ENCODE results near the gene NAT9. TPM values are rescaled to one million over a fixed set of nuclear protein-coding genes. Genes with fewer than 3 reads are reported as not detected.

NAT9 gene
- total RNA-seq, 5 donors from 2014 or later (not counting 1 experiment from before 2014, with no cell fraction given) = 37.2 to 74.4 (median 71.9) TPM

DNA sequence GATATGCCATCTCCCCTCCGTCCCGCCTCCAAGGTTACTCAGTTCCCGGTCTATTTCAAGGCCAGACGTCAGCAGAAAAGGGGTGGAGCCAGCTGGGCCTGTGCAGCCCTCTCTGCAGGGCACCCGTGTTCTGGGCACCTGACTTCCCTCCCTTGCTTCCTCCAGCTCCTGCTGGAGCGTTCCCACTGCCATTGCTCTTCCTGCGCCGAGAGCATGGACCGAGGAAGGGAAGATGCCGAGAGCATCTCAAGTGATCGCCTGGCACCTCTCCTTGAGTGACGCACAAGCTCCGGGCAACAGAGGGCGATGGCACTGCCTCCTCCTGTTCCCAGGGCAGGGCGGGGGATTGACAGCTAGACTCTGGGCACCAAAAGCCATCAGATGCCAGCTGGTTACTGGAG is 29.4 kb upstream of the NAT9 start:
- DNase-seq (no peak), ATAC-seq (replicated peaks in 1 of 4) (no peak)
- no peak overlapping the region for H3K27ac ChIP-seq (ENCODE audit: low read length)
- H3K4me3 ChIP-seq (ENCODE audit: control insufficient read depth in 1 of 2, extremely low read depth in 1 of 2, low read length in 1 of 2) = no peak overlapping the region
- Mint-ChIP-seq H3K27me3 (no peaks in the 10 kb centered on the region), H3K27ac (no peak overlapping the region), H3K36me3 (peaks cover 37% of the 10 kb centered on the region), H3K9me3 (no peaks in the 10 kb centered on the region), H3K4me1 (peaks cover 0 to 9% (median 0%) of the 10 kb centered on the region in 3 donors), H3K4me3 (no peak overlapping the region)
- ChIA-PET POLR2A (no interaction called here), CTCF (no interaction called here)
- WGBS (ENCODE audit: insufficient coverage) = 97% methylated on average over 14 of the region's 15 CpGs
- H3K36me3 ChIP-seq (ENCODE audit: control insufficient read depth in 2 of 2, extremely low read depth in 1 of 2, insufficient read depth in 1 of 2, low read length in 1 of 2) = peaks cover 21 to 58% of the 10 kb centered on the region in 2 donors
- no peaks in the 10 kb centered on the region for H3K27me3 ChIP-seq (replicated peaks in 1 of 2; ENCODE audit: control insufficient read depth in 2 of 2, extremely low read depth in 1 of 2, insufficient read depth in 2 of 2, low read length in 1 of 2)
- no peaks in the 10 kb centered on the region for H3K4me1 ChIP-seq (ENCODE audit: control insufficient read depth in 1 of 2, extremely low read depth in 1 of 2, insufficient read depth in 2 of 2, low read length in 2 of 2)
- no peaks in the 10 kb centered on the region for H3K9me3 ChIP-seq

DNA sequence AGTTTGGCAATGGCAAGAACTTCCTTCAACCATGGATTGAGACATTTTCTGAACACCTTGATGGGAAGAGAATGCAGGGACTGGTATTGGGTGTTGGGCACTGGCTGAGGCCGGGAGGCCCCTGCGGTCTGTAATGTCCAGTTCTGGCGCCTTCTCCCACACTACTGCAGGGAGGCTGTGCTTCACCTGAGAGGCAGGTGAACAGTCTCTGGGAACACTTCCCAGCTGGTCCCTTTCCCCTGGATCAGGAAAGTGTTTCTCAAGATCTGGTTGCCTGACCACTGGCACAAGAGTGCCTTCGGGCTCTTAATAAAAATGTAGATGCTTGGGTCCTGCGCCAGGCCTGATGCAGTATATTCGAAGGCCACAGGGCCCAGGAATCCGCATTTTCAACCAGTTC is 28.5 kb upstream of the NAT9 start:
- CTCF ChIA-PET = no interaction called here
- DNase-seq (no peak), ATAC-seq (replicated peaks in 1 of 4) (no peak)
- peaks cover 27 to 58% of the 10 kb centered on the region in 2 donors for H3K36me3 ChIP-seq (ENCODE audit: control insufficient read depth in 2 of 2, extremely low read depth in 1 of 2, insufficient read depth in 1 of 2, low read length in 1 of 2)
- Mint-ChIP-seq H3K4me3 (no peak overlapping the region), H3K9me3 (no peaks in the 10 kb centered on the region), H3K4me1 (peaks cover 0 to 5% (median 0%) of the 10 kb centered on the region in 3 donors), H3K27me3 (no peaks in the 10 kb centered on the region), H3K27ac (no peak overlapping the region), H3K36me3 (peaks cover 41% of the 10 kb centered on the region)
- no peak overlapping the region for H3K27ac ChIP-seq (ENCODE audit: low read length)
- no peaks in the 10 kb centered on the region for H3K9me3 ChIP-seq
- 85% methylated on average over 4 of the region's 7 CpGs for WGBS (ENCODE audit: insufficient coverage)
- H3K4me3 ChIP-seq (ENCODE audit: control insufficient read depth in 1 of 2, extremely low read depth in 1 of 2, low read length in 1 of 2) = no peak overlapping the region
- H3K27me3 ChIP-seq (replicated peaks in 1 of 2; ENCODE audit: control insufficient read depth in 2 of 2, extremely low read depth in 1 of 2, insufficient read depth in 2 of 2, low read length in 1 of 2) = no peaks in the 10 kb centered on the region
- H3K4me1 ChIP-seq (ENCODE audit: control insufficient read depth in 1 of 2, extremely low read depth in 1 of 2, insufficient read depth in 2 of 2, low read length in 2 of 2) = no peaks in the 10 kb centered on the region
- POLR2A ChIA-PET = no interaction called here

DNA sequence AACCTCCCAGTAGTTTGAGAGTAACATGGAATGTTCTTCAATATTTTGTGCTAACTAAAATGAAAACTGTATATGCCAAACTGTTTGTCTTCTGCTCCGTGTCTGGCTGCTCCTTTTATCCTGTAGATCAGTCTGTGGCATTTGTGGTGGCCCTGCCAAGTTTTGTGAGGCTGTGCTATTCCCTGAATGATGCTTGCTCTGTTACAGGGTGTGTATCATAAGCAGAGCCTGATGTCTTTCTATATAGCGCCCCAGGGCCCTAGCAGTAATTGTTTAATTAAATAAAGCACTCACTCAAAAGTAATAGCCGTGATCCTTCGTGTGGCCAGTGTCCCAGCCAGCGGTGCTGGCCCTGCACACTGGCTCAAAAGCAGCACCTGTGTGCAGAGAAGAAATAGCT is 27.8 kb upstream of the NAT9 start:
- Histone ChIP-seq H3K4me1 (ENCODE audit: control insufficient read depth in 1 of 2, extremely low read depth in 1 of 2, insufficient read depth in 2 of 2, low read length in 2 of 2) (no peaks in the 10 kb centered on the region), H3K4me3 (ENCODE audit: control insufficient read depth in 1 of 2, extremely low read depth in 1 of 2, low read length in 1 of 2) (no peak overlapping the region), H3K36me3 (ENCODE audit: control insufficient read depth in 2 of 2, extremely low read depth in 1 of 2, insufficient read depth in 1 of 2, low read length in 1 of 2) (peaks cover 33 to 61% of the 10 kb centered on the region in 2 donors), H3K27me3 (replicated peaks in 1 of 2; ENCODE audit: control insufficient read depth in 2 of 2, extremely low read depth in 1 of 2, insufficient read depth in 2 of 2, low read length in 1 of 2) (no peaks in the 10 kb centered on the region), H3K27ac (ENCODE audit: low read length) (no peak overlapping the region), H3K9me3 (no peaks in the 10 kb centered on the region)
- H3K9me3 Mint-ChIP-seq = no peaks in the 10 kb centered on the region
- no peak overlapping the region for H3K4me3 Mint-ChIP-seq
- 89% methylated on average over 4 of the region's 5 CpGs for WGBS (ENCODE audit: insufficient coverage)
- H3K27me3 Mint-ChIP-seq = no peaks in the 10 kb centered on the region
- ChIA-PET POLR2A (no interaction called here), CTCF (no interaction called here)
- H3K4me1 Mint-ChIP-seq = peaks cover 0 to 5% (median 0%) of the 10 kb centered on the region in 3 donors
- H3K27ac Mint-ChIP-seq = no peak overlapping the region
- DNase-seq (no peak), ATAC-seq (replicated peaks in 1 of 4) (no peak)
- H3K36me3 Mint-ChIP-seq = peaks cover 44% of the 10 kb centered on the region

DNA sequence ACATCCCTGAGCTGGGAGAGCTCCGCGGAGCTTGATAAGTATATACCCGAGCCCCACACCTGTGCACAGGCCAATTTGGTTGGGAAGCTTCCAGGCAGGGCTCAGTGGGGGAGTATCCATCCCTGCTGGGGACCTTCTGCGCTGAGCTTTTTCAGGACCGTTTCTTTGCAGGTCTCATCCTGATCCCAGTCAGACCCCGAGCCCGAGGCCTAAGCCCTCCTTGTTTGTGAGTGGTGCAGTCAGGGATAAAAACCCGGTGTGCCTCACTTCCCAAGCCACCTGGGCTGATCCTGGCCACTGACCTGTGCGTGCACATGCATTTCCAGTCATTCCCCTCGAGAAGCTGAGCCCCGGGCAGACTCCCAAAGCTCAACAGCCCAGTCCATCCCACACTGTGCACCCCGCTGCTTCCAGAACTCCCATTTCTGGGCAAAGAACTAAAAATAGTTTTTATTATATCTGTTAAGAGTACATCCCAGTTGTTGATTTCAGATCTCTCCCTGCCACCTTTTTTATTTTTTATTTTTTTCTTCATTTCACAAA is 27.3 kb upstream of the NAT9 start:
- WGBS (ENCODE audit: insufficient coverage) = 93% methylated on average over 4 of the region's 12 CpGs
- ATAC-seq (replicated peaks in 1 of 4) = no peak
- no peaks in the 10 kb centered on the region for H3K9me3 Mint-ChIP-seq
- H3K27ac Mint-ChIP-seq = no peak overlapping the region
- Histone ChIP-seq H3K36me3 (ENCODE audit: control insufficient read depth in 2 of 2, extremely low read depth in 1 of 2, insufficient read depth in 1 of 2, low read length in 1 of 2) (peaks cover 33 to 61% of the 10 kb centered on the region in 2 donors), H3K27me3 (replicated peaks in 1 of 2; ENCODE audit: control insufficient read depth in 2 of 2, extremely low read depth in 1 of 2, insufficient read depth in 2 of 2, low read length in 1 of 2) (no peaks in the 10 kb centered on the region), H3K9me3 (no peaks in the 10 kb centered on the region), H3K4me3 (ENCODE audit: control insufficient read depth in 1 of 2, extremely low read depth in 1 of 2, low read length in 1 of 2) (no peak overlapping the region), H3K27ac (ENCODE audit: low read length) (no peak overlapping the region), H3K4me1 (ENCODE audit: control insufficient read depth in 1 of 2, extremely low read depth in 1 of 2, insufficient read depth in 2 of 2, low read length in 2 of 2) (no peaks in the 10 kb centered on the region)
- H3K4me1 Mint-ChIP-seq = peaks cover 0 to 5% (median 0%) of the 10 kb centered on the region in 3 donors
- peaks cover 49% of the 10 kb centered on the region for H3K36me3 Mint-ChIP-seq
- ChIA-PET CTCF (no interaction called here), POLR2A (no interaction called here)
- H3K27me3 Mint-ChIP-seq = no peaks in the 10 kb centered on the region
- DNase-seq = no peak
- no peak overlapping the region for H3K4me3 Mint-ChIP-seq

- Mint-ChIP-seq H3K36me3 (peaks cover 59% of the 10 kb centered on the region), H3K9me3 (no peaks in the 10 kb centered on the region), H3K4me3 (no peak overlapping the region), H3K4me1 (peaks cover 0 to 5% (median 2%) of the 10 kb centered on the region in 3 donors), H3K27me3 (no peaks in the 10 kb centered on the region), H3K27ac (no peak overlapping the region)
- H3K36me3 ChIP-seq (ENCODE audit: control insufficient read depth in 2 of 2, extremely low read depth in 1 of 2, insufficient read depth in 1 of 2, low read length in 1 of 2) = peaks cover 36 to 68% of the 10 kb centered on the region in 2 donors
- no peak overlapping the region for H3K27ac ChIP-seq (ENCODE audit: low read length)
- ChIA-PET POLR2A (no interaction called here), CTCF (no interaction called here)
- no peaks in the 10 kb centered on the region for H3K27me3 ChIP-seq (replicated peaks in 1 of 2; ENCODE audit: control insufficient read depth in 2 of 2, extremely low read depth in 1 of 2, insufficient read depth in 2 of 2, low read length in 1 of 2)
- H3K4me1 ChIP-seq (ENCODE audit: control insufficient read depth in 1 of 2, extremely low read depth in 1 of 2, insufficient read depth in 2 of 2, low read length in 2 of 2) = no peaks in the 10 kb centered on the region
- no peak for DNase-seq
- H3K4me3 ChIP-seq (ENCODE audit: control insufficient read depth in 1 of 2, extremely low read depth in 1 of 2, low read length in 1 of 2) = no peak overlapping the region
- no peak for ATAC-seq (replicated peaks in 1 of 4)
- WGBS (ENCODE audit: insufficient coverage) = no CpG with 5 or more reads among the region's 8 CpGs
- no peaks in the 10 kb centered on the region for H3K9me3 ChIP-seq
These were observed 25.8 kb upstream of the NAT9 start for GRCh38 chr17:74801896-74802295.

DNA sequence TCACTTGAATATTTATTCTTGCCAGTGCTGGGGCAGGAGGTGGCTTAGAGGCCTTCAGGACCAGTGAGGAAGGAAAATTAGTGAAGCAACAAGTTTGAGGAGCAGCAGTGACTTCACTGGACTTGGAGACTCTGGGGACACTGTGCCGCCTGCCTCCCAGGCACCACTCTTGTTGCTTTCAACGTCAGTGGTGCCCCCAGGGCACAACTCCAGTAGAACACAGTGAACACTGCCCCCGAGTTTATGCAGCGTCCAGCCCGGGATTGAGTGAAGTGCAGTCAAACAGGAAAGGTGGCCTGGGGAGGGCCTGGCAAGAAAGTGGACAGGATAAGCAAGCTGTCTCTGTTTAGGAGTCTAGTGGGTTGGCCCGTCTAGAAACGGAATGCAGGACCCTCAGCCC is 24.4 kb upstream of the NAT9 start:
- Mint-ChIP-seq H3K9me3 (no peaks in the 10 kb centered on the region), H3K27ac (no peak overlapping the region), H3K27me3 (no peaks in the 10 kb centered on the region), H3K36me3 (peaks cover 66% of the 10 kb centered on the region), H3K4me1 (peaks cover 0 to 5% (median 2%) of the 10 kb centered on the region in 3 donors), H3K4me3 (no peak overlapping the region)
- ATAC-seq (replicated peaks in 1 of 4) (no peak), DNase-seq (no peak)
- CTCF ChIA-PET = no interaction called here
- Histone ChIP-seq H3K36me3 (ENCODE audit: control insufficient read depth in 2 of 2, extremely low read depth in 1 of 2, insufficient read depth in 1 of 2, low read length in 1 of 2) (peaks cover 34 to 76% of the 10 kb centered on the region in 2 donors), H3K27ac (ENCODE audit: low read length) (no peak overlapping the region), H3K4me3 (ENCODE audit: control insufficient read depth in 1 of 2, extremely low read depth in 1 of 2, low read length in 1 of 2) (no peak overlapping the region), H3K9me3 (no peaks in the 10 kb centered on the region), H3K27me3 (replicated peaks in 1 of 2; ENCODE audit: control insufficient read depth in 2 of 2, extremely low read depth in 1 of 2, insufficient read depth in 2 of 2, low read length in 1 of 2) (no peaks in the 10 kb centered on the region), H3K4me1 (ENCODE audit: control insufficient read depth in 1 of 2, extremely low read depth in 1 of 2, insufficient read depth in 2 of 2, low read length in 2 of 2) (no peaks in the 10 kb centered on the region)
- 93% methylated on average over 7 of the region's 7 CpGs for WGBS (ENCODE audit: insufficient coverage)
- POLR2A ChIA-PET = no interaction called here

- no peak for ATAC-seq (replicated peaks in 1 of 4)
- Histone ChIP-seq H3K9me3 (no peaks in the 10 kb centered on the region), H3K36me3 (ENCODE audit: control insufficient read depth in 2 of 2, extremely low read depth in 1 of 2, insufficient read depth in 1 of 2, low read length in 1 of 2) (peaks cover 42 to 77% of the 10 kb centered on the region in 2 donors), H3K4me3 (ENCODE audit: control insufficient read depth in 1 of 2, extremely low read depth in 1 of 2, low read length in 1 of 2) (no peak overlapping the region), H3K27ac (ENCODE audit: low read length) (no peak overlapping the region), H3K27me3 (replicated peaks in 1 of 2; ENCODE audit: control insufficient read depth in 2 of 2, extremely low read depth in 1 of 2, insufficient read depth in 2 of 2, low read length in 1 of 2) (no peaks in the 10 kb centered on the region), H3K4me1 (ENCODE audit: control insufficient read depth in 1 of 2, extremely low read depth in 1 of 2, insufficient read depth in 2 of 2, low read length in 2 of 2) (no peaks in the 10 kb centered on the region)
- peaks cover 0 to 2% (median 2%) of the 10 kb centered on the region in 3 donors for H3K4me1 Mint-ChIP-seq
- no peaks in the 10 kb centered on the region for H3K9me3 Mint-ChIP-seq
- H3K36me3 Mint-ChIP-seq = peaks cover 70% of the 10 kb centered on the region
- no peak for DNase-seq
- no peak overlapping the region for H3K27ac Mint-ChIP-seq
- ChIA-PET POLR2A (no interaction called here), CTCF (no interaction called here)
- H3K27me3 Mint-ChIP-seq = no peaks in the 10 kb centered on the region
- H3K4me3 Mint-ChIP-seq = no peak overlapping the region
- WGBS (ENCODE audit: insufficient coverage) = 98% methylated on average over 13 of the region's 14 CpGs
These were observed 23.0 kb upstream of the NAT9 start for GRCh38 chr17:74799097-74799496.

Measured in T-cell (primary cell).